Activated CD8-positive, alpha-beta T cell treated with anti-CD3 and anti-CD28 coated beads for 36 hours (primary cell): ENCODE results near the gene DNPH1. TPM values are rescaled to one million over a fixed set of nuclear protein-coding genes. Genes with fewer than 3 reads are reported as not detected.

Experiments
- ATAC-seq: fragments of 200-7000 bp; cut with Tn5 transposase; one replicate; pipeline ENCODE4 v1.10.0; 2021; ENCODE audit warnings: mild to moderate bottlenecking, moderate library complexity
- CTCF ChIA-PET: fragments of 350-600 bp; sonication (Branson Sonifier 250); formaldehyde crosslinking; loops from one replicate; lab custom pipeline; 2021; ENCODE audit warnings: antibody characterized with exemption; lab: Charles Lee
- POLR2A ChIA-PET: fragments of 350-600 bp; sonication (Branson Sonifier 250); formaldehyde crosslinking; loops from one replicate; lab custom pipeline; 2021; ENCODE audit warnings: antibody characterized with exemption; lab: Charles Lee
- DNase-seq: peaks from one replicate; pipeline ENCODE4 v3.0.0-alpha.2; 2020
- H3K27ac Mint-ChIP-seq: one replicate; pipeline ENCODE4 v1.8.0; 2021; ENCODE audit warnings: mild to moderate bottlenecking, mixed read lengths
- H3K27me3 Mint-ChIP-seq: one replicate; pipeline ENCODE4 v1.8.0; 2021; ENCODE audit warnings: mixed read lengths
- H3K36me3 Mint-ChIP-seq: one replicate; pipeline ENCODE4 v1.8.0; 2021; ENCODE audit warnings: low read depth, mixed read lengths
- H3K4me1 Mint-ChIP-seq: one replicate; pipeline ENCODE4 v1.8.0; 2021; ENCODE audit warnings: low read depth, mixed read lengths
- H3K4me3 Mint-ChIP-seq: one replicate; pipeline ENCODE4 v1.8.0; 2021; ENCODE audit warnings: mild to moderate bottlenecking, moderate library complexity, mixed read lengths
- H3K9me3 Mint-ChIP-seq: one replicate; pipeline ENCODE4 v1.8.0; 2021; ENCODE audit warnings: mixed read lengths
- CTCF ChIP-seq: fragments of 200-600 bp; IDR thresholded peaks from one replicate; pipeline ENCODE4 v1.8.0; 2022; ENCODE audit warnings: antibody characterized with exemption, mild to moderate bottlenecking
- intact Hi-C: fragments of 100-400 bp; cut with micrococcal nuclease; formaldehyde crosslinking; loops from one replicate; pipeline ENCODE4 v1.10.0; 2022
- total RNA-seq, 2 experiments: library from RNA; stranded (reverse); gene quantifications; one replicate each; pipeline ENCODE4 v1.2.3, GENCODE V29; 2021

DNPH1 gene
- total RNA-seq, 2 experiments from 2014 or later = 86.2 to 86.5 TPM

DNA sequence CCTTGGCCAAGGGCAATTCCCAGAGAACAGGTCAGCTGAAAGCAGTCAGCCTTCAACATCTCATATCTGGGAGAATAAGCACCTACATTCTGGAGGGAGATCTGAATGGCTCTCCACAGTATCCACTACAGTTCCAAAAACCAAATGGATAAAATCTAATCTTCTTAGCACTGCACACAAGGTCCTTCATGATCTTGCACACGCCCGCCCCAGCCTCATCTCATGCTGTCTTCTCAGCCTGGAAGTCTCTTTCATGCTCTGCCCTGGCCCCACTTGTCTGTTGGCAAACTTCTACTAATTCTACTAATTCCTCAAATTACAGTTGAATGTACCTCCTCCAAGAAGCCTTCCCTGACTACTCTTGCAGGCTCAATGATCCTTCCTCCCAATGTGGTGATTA, 12.2 kb upstream of the DNPH1 start:
- ChIA-PET CTCF (interaction anchor here (2.6 kb wide), 1 partner anchor 12 kb away, joined by 16 read pairs; the partner anchor contains the start of gene DNPH1), POLR2A (no interaction called here)
- peaks cover 2% of the 10 kb centered on the region for H3K36me3 Mint-ChIP-seq
- H3K4me1 Mint-ChIP-seq = no peaks in the 10 kb centered on the region
- DNase-seq = no peak
- H3K4me3 Mint-ChIP-seq = no peak overlapping the region
- peaks cover 2% of the 10 kb centered on the region for H3K9me3 Mint-ChIP-seq
- intact Hi-C loops = no loop called here
- H3K27ac Mint-ChIP-seq = no peak overlapping the region
- no peak for TF ChIP-seq CTCF
- H3K27me3 Mint-ChIP-seq = peaks cover 29% of the 10 kb centered on the region
- no peak for ATAC-seq

GRCh38 chr6:43240950-43241349, 11.7 kb upstream of the DNPH1 start:
- peaks cover 29% of the 10 kb centered on the region for H3K27me3 Mint-ChIP-seq
- no peak for TF ChIP-seq CTCF
- CTCF ChIA-PET = interaction anchor here (2.6 kb wide), 1 partner anchor 11 kb away, joined by 16 read pairs; the partner anchor contains the start of gene DNPH1
- no peak overlapping the region for H3K4me3 Mint-ChIP-seq
- intact Hi-C loops = no loop called here
- H3K36me3 Mint-ChIP-seq = peaks cover 2% of the 10 kb centered on the region
- no peaks in the 10 kb centered on the region for H3K4me1 Mint-ChIP-seq
- no peak for DNase-seq
- H3K9me3 Mint-ChIP-seq = peaks cover 2% of the 10 kb centered on the region
- POLR2A ChIA-PET = no interaction called here
- no peak for ATAC-seq
- no peak overlapping the region for H3K27ac Mint-ChIP-seq

DNA sequence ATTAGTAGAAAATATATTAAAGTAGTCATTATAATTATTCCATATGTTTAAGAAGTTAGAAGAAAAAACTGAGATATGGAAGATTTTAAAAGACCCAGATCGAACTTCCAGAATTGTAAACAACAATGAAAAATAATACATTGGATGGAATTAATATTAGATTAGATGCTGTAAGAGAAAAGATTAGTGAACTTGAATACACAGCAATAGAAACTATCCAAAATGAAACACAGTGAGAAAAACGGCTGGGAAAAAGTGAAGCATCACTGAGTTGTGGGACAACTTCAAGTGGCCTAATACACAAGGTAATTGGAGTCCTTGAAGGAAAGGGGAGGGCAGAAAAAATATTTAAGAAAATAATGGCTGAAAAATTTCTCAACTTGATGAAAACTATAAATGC, 9.8 kb upstream of the DNPH1 start:
- POLR2A ChIA-PET = interaction anchor here (1.9 kb wide), 1 partner anchor 10 kb away, joined by 11 read pairs; the partner anchor contains the start of gene DNPH1
- H3K27ac Mint-ChIP-seq = no peak overlapping the region

DNA sequence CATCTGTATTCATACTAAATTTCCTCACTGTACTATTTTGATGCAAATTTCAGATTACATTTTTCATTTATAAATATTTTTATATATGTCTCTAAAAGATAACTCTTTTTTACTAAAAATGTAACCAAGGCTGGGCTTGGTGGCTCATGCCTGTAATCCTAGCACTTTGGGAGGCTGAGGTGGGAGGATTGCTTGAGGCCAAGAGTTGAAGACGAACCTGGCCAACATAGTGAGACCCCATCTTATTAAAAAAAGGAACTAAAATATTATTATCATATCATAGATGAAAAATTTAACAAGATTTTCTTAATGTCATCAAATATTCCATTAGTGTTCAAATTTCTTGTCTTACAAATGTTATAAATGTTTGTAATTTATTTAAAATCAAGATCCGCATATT, 6.6 kb upstream of the DNPH1 start:
- Mint-ChIP-seq H3K4me3 (no peak overlapping the region), H3K36me3 (peaks cover 2% of the 10 kb centered on the region), H3K27ac (no peak overlapping the region), H3K27me3 (peaks cover 17% of the 10 kb centered on the region), H3K4me1 (no peaks in the 10 kb centered on the region), H3K9me3 (peaks cover 2% of the 10 kb centered on the region)
- intact Hi-C loops = no loop called here
- CTCF ChIA-PET = no interaction called here
- DNase-seq (no peak), ATAC-seq (no peak)
- no peak for TF ChIP-seq CTCF
- POLR2A ChIA-PET = no interaction called here

More for the DNA sequence above, 9.8 kb upstream of the DNPH1 start:
- Mint-ChIP-seq H3K36me3 (peaks cover 2% of the 10 kb centered on the region), H3K27me3 (peaks cover 29% of the 10 kb centered on the region), H3K9me3 (peaks cover 2% of the 10 kb centered on the region), H3K4me3 (no peak overlapping the region), H3K4me1 (no peaks in the 10 kb centered on the region)
- ATAC-seq = no peak
- DNase-seq = no peak
- no peak for TF ChIP-seq CTCF
- CTCF ChIA-PET = interaction anchor here (2.2 kb wide), 1 partner anchor 10 kb away, joined by 30 read pairs; the partner anchor contains the start of gene DNPH1
- intact Hi-C loops = no loop called here

- H3K4me1 Mint-ChIP-seq = peaks cover 11% of the 10 kb centered on the region
- POLR2A ChIA-PET = interaction anchor here (0.5 to 0.6 kb wide), 2 partner anchors 253 to 330 kb away, joined by 3 read pairs; partner anchors contain the start of gene PEX6
- no peaks in the 10 kb centered on the region for H3K9me3 Mint-ChIP-seq
- no peak overlapping the region for H3K27ac Mint-ChIP-seq
- peaks cover 12% of the 10 kb centered on the region for H3K36me3 Mint-ChIP-seq
- CTCF ChIA-PET = interaction anchor here (1.4 kb wide), 1 partner anchor 15 kb away, joined by 5 read pairs; no protein-coding TSS in a partner anchor
- DNase-seq (no peak), ATAC-seq (no peak)
- no peaks in the 10 kb centered on the region for H3K27me3 Mint-ChIP-seq
- TF ChIP-seq CTCF = no peak
- intact Hi-C loops = no loop called here
- H3K4me3 Mint-ChIP-seq = no peak overlapping the region
Observed at GRCh38 chr6:43231735-43232450, 2.6 kb upstream of the DNPH1 start.
